OCI-LY1 (cell line): ENCODE results near the gene ZEB1.

Experiments
- H2AFZ ChIP-seq: fragments of 200-600 bp; sonication (generic), shearing (Covaris generic); 2 replicates; pipeline ENCODE4 v1.6.0; 2014; ENCODE audit warnings: antibody characterized with exemption, mild to moderate bottlenecking, low read length
- H3F3A ChIP-seq: fragments of 200-600 bp; sonication (generic), shearing (Covaris generic); 2 replicates; pipeline ENCODE4 v1.6.0; 2014; ENCODE audit warnings: mild to moderate bottlenecking, antibody characterized with exemption, low read length, moderate library complexity; ENCODE audit not compliant: insufficient read depth
- H3K27ac ChIP-seq: fragments of 200-600 bp; sonication (generic); 2 replicates; pipeline ENCODE4 v1.5.1; 2014; ENCODE audit warnings: low read length, mixed run types, mild to moderate bottlenecking, low read depth; ENCODE audit not compliant: poor library complexity, severe bottlenecking
- H3K27me3 ChIP-seq: fragments of 200-600 bp; sonication (generic); 2 replicates; pipeline ENCODE4 v1.6.0; 2014; ENCODE audit warnings: antibody characterized with exemption, mild to moderate bottlenecking, low read length, moderate library complexity; ENCODE audit not compliant: insufficient read depth
- H3K36me3 ChIP-seq: fragments of 200-600 bp; sonication (generic); 2 replicates; pipeline ENCODE4 v1.6.1; 2014; ENCODE audit warnings: mild to moderate bottlenecking, antibody characterized with exemption, low read length, moderate library complexity, mixed read lengths; ENCODE audit not compliant: insufficient read depth
- H3K4me1 ChIP-seq: fragments of 200-600 bp; sonication (generic); 2 replicates; pipeline ENCODE4 v1.5.1; 2014; ENCODE audit warnings: mild to moderate bottlenecking, low read length, moderate library complexity; ENCODE audit not compliant: insufficient read depth, severe bottlenecking
- H3K4me2 ChIP-seq: fragments of 200-600 bp; sonication (generic), shearing (Covaris generic); 2 replicates; pipeline ENCODE4 v1.6.1; 2014; ENCODE audit warnings: low read length
- H3K4me3 ChIP-seq: fragments of 200-600 bp; sonication (generic); 2 replicates; pipeline ENCODE4 v1.5.1; 2014; ENCODE audit warnings: low read length, low read depth, mild to moderate bottlenecking, mixed read lengths; ENCODE audit not compliant: poor library complexity, severe bottlenecking
- H3K79me2 ChIP-seq: fragments of 200-600 bp; shearing (Covaris generic); 2 replicates; pipeline ENCODE4 v1.6.1; 2016; ENCODE audit warnings: mixed run types, low read length, mixed read lengths; ENCODE audit not compliant: insufficient read depth
- H3K9ac ChIP-seq: fragments of 200-600 bp; sonication (generic), shearing (Covaris generic); 2 replicates; pipeline ENCODE4 v1.6.1; 2014; ENCODE audit warnings: mild to moderate bottlenecking, low read length, mixed read lengths
- H3K9me2 ChIP-seq: fragments of 200-600 bp; sonication (generic), shearing (Covaris generic); 2 replicates; pipeline ENCODE4 v1.6.1; 2014; ENCODE audit warnings: low read depth, mild to moderate bottlenecking, low read length, mixed read lengths
- H3K9me3 ChIP-seq: fragments of 200-600 bp; shearing (Covaris generic); 2 replicates; pipeline ENCODE4 v1.6.1; 2014; ENCODE audit warnings: low read length, mixed read lengths
- H4K20me1 ChIP-seq: fragments of 200-600 bp; sonication (generic), shearing (Covaris generic); 2 replicates; pipeline ENCODE4 v1.6.0; 2016; ENCODE audit warnings: mild to moderate bottlenecking, low read length; ENCODE audit not compliant: insufficient read depth
- EZH2 ChIP-seq: fragments of 200-600 bp; sonication (generic), shearing (Covaris generic); IDR thresholded peaks from 2 replicates; pipeline ENCODE4 v1.8.0; 2017; ENCODE audit warnings: borderline replicate concordance, mixed run types, mild to moderate bottlenecking, antibody characterized with exemption, low read length, moderate library complexity, mixed read lengths
- TF ChIP-seq, protein P1 (sequence below): fragments of 200-600 bp; sonication (generic), shearing (Covaris generic); IDR thresholded peaks from 2 replicates; pipeline ENCODE4 v1.5.1; 2017; ENCODE audit warnings: mild to moderate bottlenecking, antibody characterized with exemption, low read length, moderate library complexity, mixed read lengths

Gene ZEB1

DNA sequence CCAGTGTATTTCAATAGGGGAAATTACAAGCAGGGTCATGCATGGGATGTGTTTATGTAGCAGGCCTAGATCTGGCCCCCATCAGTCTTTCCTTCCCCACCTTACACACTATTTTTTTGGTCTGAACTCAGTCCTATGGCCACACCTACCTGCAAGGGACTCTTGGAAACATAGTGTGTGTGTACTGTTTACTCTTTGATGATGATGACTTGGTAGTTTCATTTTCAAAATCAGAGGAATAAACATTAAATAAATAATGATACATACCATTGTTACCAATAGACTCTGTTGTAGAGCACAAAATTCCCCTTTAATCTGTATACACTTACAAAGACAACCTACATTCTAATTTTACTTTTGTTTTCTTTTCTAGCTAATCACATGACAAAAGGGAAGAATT is 191.0 kb downstream of the ZEB1 start:
- H3K27me3 ChIP-seq = no peaks in the 10 kb centered on the region
- no peak overlapping the region for H3K4me3 ChIP-seq
- peaks cover 14% of the 10 kb centered on the region for H3K9me3 ChIP-seq
- H3K27ac ChIP-seq = no peak overlapping the region
- H4K20me1 ChIP-seq = no peaks in the 10 kb centered on the region
- H3K36me3 ChIP-seq = peaks cover 56% of the 10 kb centered on the region
- H3K9me2 ChIP-seq = no peaks in the 10 kb centered on the region
- H3F3A ChIP-seq = no peaks in the 10 kb centered on the region
- no peaks in the 10 kb centered on the region for H3K4me1 ChIP-seq
- TF ChIP-seq EZH2 = no peak
- TF ChIP-seq, protein P1, sequence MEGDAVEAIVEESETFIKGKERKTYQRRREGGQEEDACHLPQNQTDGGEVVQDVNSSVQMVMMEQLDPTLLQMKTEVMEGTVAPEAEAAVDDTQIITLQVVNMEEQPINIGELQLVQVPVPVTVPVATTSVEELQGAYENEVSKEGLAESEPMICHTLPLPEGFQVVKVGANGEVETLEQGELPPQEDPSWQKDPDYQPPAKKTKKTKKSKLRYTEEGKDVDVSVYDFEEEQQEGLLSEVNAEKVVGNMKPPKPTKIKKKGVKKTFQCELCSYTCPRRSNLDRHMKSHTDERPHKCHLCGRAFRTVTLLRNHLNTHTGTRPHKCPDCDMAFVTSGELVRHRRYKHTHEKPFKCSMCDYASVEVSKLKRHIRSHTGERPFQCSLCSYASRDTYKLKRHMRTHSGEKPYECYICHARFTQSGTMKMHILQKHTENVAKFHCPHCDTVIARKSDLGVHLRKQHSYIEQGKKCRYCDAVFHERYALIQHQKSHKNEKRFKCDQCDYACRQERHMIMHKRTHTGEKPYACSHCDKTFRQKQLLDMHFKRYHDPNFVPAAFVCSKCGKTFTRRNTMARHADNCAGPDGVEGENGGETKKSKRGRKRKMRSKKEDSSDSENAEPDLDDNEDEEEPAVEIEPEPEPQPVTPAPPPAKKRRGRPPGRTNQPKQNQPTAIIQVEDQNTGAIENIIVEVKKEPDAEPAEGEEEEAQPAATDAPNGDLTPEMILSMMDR = no peak
- H2AFZ ChIP-seq = no peak overlapping the region
- no peak overlapping the region for H3K9ac ChIP-seq
- H3K79me2 ChIP-seq = no peaks in the 10 kb centered on the region
- H3K4me2 ChIP-seq = no peak overlapping the region

DNA sequence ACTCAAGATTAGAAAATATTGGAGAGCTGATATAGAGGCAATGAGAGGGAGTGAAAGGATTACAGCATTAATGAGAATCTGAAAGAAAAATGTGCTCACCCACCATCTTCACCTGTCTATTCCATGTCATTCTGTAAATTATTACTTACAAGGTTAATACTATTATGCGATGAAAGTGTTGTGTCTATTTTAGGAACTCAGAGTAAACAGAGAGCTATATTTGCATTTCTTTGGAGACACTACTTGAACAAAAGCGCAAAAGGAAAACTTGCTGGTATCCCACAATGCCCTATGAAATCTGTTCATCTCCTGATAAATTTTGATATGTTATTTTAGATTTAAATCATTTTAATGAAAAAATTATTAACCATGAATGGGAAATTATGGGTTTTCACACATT is 196.1 kb downstream of the ZEB1 start:
- H3F3A ChIP-seq = no peaks in the 10 kb centered on the region
- H3K4me3 ChIP-seq = no peak overlapping the region
- H3K9me3 ChIP-seq = no peaks in the 10 kb centered on the region
- no peak overlapping the region for H2AFZ ChIP-seq
- H3K4me1 ChIP-seq = no peaks in the 10 kb centered on the region
- no peaks in the 10 kb centered on the region for H3K79me2 ChIP-seq
- H3K9ac ChIP-seq = no peak overlapping the region
- H3K36me3 ChIP-seq = peaks cover 48% of the 10 kb centered on the region
- H3K27me3 ChIP-seq = no peaks in the 10 kb centered on the region
- no peak overlapping the region for H3K4me2 ChIP-seq
- TF ChIP-seq EZH2 = no peak
- TF ChIP-seq, protein P1 = no peak
- H3K27ac ChIP-seq = no peak overlapping the region
- H4K20me1 ChIP-seq = no peaks in the 10 kb centered on the region
- H3K9me2 ChIP-seq = no peaks in the 10 kb centered on the region

DNA sequence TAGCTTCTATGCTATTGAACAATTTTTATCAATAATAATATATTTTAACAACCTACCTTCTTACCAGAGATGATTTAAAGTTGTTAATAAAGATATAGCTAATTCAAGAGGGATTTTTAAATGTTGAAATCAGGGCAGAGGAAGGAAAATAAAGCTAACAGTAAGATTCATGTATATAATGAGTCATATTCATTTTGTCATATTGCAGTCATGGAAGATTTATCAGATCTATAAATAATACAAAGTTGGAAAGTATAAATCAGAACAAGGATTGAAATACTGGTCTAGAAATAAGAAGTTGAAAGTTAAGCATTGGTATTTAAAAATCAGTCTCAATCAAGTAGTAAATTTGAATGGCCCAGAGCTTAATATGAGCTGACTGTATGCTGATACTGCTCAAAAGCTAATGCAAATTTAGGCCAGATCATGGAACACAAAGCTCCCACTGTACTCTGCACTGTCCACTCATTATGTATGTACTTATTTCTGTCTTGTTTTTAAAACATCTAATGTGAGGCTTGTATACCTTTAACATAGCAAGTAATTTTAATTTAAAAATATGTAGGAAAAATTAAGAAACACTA is 196.9 kb downstream of the ZEB1 start:
- Histone ChIP-seq H3K9ac (no peak overlapping the region), H3K9me2 (no peaks in the 10 kb centered on the region), H3K4me3 (no peak overlapping the region), H4K20me1 (no peaks in the 10 kb centered on the region), H2AFZ (no peak overlapping the region), H3K27me3 (no peaks in the 10 kb centered on the region), H3K4me2 (no peak overlapping the region), H3K4me1 (no peaks in the 10 kb centered on the region), H3K79me2 (no peaks in the 10 kb centered on the region), H3K9me3 (no peaks in the 10 kb centered on the region), H3F3A (no peaks in the 10 kb centered on the region), H3K36me3 (peaks cover 50% of the 10 kb centered on the region), H3K27ac (no peak overlapping the region)
- no peak for TF ChIP-seq EZH2
- TF ChIP-seq, protein P1 = no peak
